Trophoblast cell (in vitro differentiated cells and primary cell): ENCODE data around the gene RNF212.

Source experiments
- DNase-seq, 2 donors: peaks; one replicate each; pipeline ENCODE4 v3.0.0-alpha.2; 2016
- H2AFZ ChIP-seq: 2 replicates; pipeline ENCODE4 v1.6.1; 2013; ENCODE audit warnings: low read length, moderate library complexity, mild to moderate bottlenecking; ENCODE audit not compliant: insufficient read depth, poor library complexity
- H2AK5ac ChIP-seq: 2 replicates; pipeline ENCODE4 v1.6.1; 2013; ENCODE audit warnings: mild to moderate bottlenecking, low read length
- H2BK120ac ChIP-seq: 2 replicates; pipeline ENCODE4 v1.6.1; 2013; ENCODE audit warnings: low read length, mild to moderate bottlenecking, moderate library complexity; ENCODE audit not compliant: insufficient read depth, poor library complexity
- H2BK12ac ChIP-seq: 2 replicates; pipeline ENCODE4 v1.6.1; 2013; ENCODE audit warnings: mild to moderate bottlenecking, low read length, moderate library complexity
- H2BK5ac ChIP-seq: 2 replicates; pipeline ENCODE4 v1.6.1; 2013; ENCODE audit warnings: low read length, low read depth, moderate library complexity, mild to moderate bottlenecking; ENCODE audit not compliant: poor library complexity
- H3K14ac ChIP-seq: 2 replicates; pipeline ENCODE4 v1.6.1; 2013; ENCODE audit warnings: mild to moderate bottlenecking, low read length
- H3K18ac ChIP-seq: 2 replicates; pipeline ENCODE4 v1.6.1; 2013; ENCODE audit warnings: mild to moderate bottlenecking, low read length
- H3K23ac ChIP-seq: 2 replicates; pipeline ENCODE4 v1.6.1; 2013; ENCODE audit warnings: low read length
- H3K27ac ChIP-seq: 2 replicates; pipeline ENCODE4 v1.5.1; 2013; ENCODE audit warnings: low read depth, mild to moderate bottlenecking, inconsistent platforms, low read length, moderate library complexity
- H3K27me3 ChIP-seq: 2 replicates; pipeline ENCODE4 v1.6.1; 2013; ENCODE audit warnings: inconsistent platforms, mild to moderate bottlenecking, low read length, moderate library complexity; ENCODE audit not compliant: insufficient read depth
- H3K36me3 ChIP-seq, 2 experiments: 1 replicate in 1 of 2; 2 replicates in 1 of 2; pipeline ENCODE4 v1.6.1; 2013; ENCODE audit warnings: low read length in 2 of 2, mild to moderate bottlenecking in 2 of 2, moderate library complexity in 1 of 2; ENCODE audit not compliant: insufficient read depth in 2 of 2, control insufficient read depth in 1 of 2
- H3K4ac ChIP-seq: 2 replicates; pipeline ENCODE4 v1.6.1; 2013; ENCODE audit warnings: low read depth, mild to moderate bottlenecking, low read length, moderate library complexity
- H3K4me1 ChIP-seq, 2 experiments: 1 replicate in 1 of 2; 2 replicates in 1 of 2; pipeline ENCODE4 v1.6.1; 2013; ENCODE audit warnings: low read length in 2 of 2, mild to moderate bottlenecking in 2 of 2, moderate library complexity in 1 of 2; ENCODE audit not compliant: insufficient read depth in 2 of 2, control insufficient read depth in 1 of 2
- H3K4me2 ChIP-seq: 2 replicates; pipeline ENCODE4 v1.6.1; 2013; ENCODE audit warnings: inconsistent platforms, mild to moderate bottlenecking, low read length, moderate library complexity
- H3K4me3 ChIP-seq: 2 replicates; pipeline ENCODE4 v1.5.1; 2013; ENCODE audit warnings: mild to moderate bottlenecking, low read depth, low read length, inconsistent platforms
- H3K79me1 ChIP-seq: one replicate; pipeline ENCODE4 v1.6.1; 2013; ENCODE audit warnings: low read length
- H3K79me2 ChIP-seq: 2 replicates; pipeline ENCODE4 v1.6.1; 2013; ENCODE audit warnings: low read length, mild to moderate bottlenecking; ENCODE audit not compliant: control insufficient read depth, insufficient read depth, poor library complexity
- H3K9ac ChIP-seq: 2 replicates; pipeline ENCODE4 v1.6.1; 2013; ENCODE audit warnings: mild to moderate bottlenecking, low read length
- H3K9me3 ChIP-seq: 2 replicates; pipeline ENCODE4 v1.6.1; 2013; ENCODE audit warnings: low read depth, mild to moderate bottlenecking, control low read depth, inconsistent platforms, low read length; ENCODE audit not compliant: insufficient read depth
- H4K12ac ChIP-seq: 2 replicates; pipeline ENCODE4 v1.6.1; 2013; ENCODE audit warnings: low read depth, mild to moderate bottlenecking, low read length, moderate library complexity
- H4K8ac ChIP-seq: 2 replicates; pipeline ENCODE4 v1.6.1; 2013; ENCODE audit warnings: low read depth, mild to moderate bottlenecking, low read length, moderate library complexity
- H4K91ac ChIP-seq: one replicate; pipeline ENCODE4 v1.6.1; 2013; ENCODE audit warnings: low read depth, mild to moderate bottlenecking, low read length, moderate library complexity
- WGBS: extraction: QIAGEN DNeasy Blood & Tissue Kit; methylation state at CpG from one replicate; pipeline ENCODE4 v1.1.7; 2013; ENCODE audit warnings: missing lambda C conversion rate; ENCODE audit not compliant: insufficient read length, insufficient coverage; ENCODE audit errors: extremely low coverage; 5-methylcytosine and 5-hydroxymethylcytosine counted together

The RNF212 gene

DNA sequence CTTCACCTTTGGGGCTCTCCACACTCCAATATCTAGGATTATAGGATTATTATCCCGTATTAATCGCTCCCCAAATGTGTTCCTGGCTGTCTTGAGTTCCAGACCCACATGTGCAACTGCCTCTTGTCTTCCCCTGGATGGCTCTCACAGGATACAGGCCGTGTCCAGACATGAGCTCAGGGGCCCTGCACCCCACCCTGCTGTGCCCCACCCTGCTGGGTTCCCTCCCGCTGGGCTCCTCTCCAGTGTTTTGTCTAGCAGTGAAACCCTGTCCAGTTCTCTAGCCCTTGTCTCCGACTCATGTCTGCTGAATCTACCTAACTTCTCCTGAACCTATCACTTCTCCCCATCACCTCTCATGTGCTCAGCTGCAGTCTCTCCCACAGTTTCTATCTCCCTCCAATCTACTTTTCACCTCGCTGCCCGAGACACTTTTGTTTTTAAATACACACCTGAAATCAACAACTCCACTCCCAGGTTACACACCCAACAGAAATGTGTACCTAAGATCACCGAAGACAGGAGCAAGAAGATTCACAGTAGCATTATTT is 2.0 kb downstream of the RNF212 start:
- Histone ChIP-seq H3K9me3 (peaks cover 7% of the 10 kb centered on the region), H3K23ac (no peak overlapping the region), H3K79me2 (no peaks in the 10 kb centered on the region), H3K9ac (no peak overlapping the region), H3K14ac (no peak overlapping the region), H2AK5ac (no peak overlapping the region), H3K27me3 (peaks cover 4% of the 10 kb centered on the region), H3K27ac (no peak overlapping the region), H2AFZ (no peak overlapping the region), H2BK120ac (no peak overlapping the region), H2BK12ac (no peak overlapping the region), H3K4me2 (no peak overlapping the region), H3K4ac (no peak overlapping the region), H3K18ac (no peak overlapping the region), H4K12ac (no peak overlapping the region), H3K4me3 (no peak overlapping the region), H2BK5ac (no peak overlapping the region), H3K4me1 (peaks cover 0 to 2% of the 10 kb centered on the region in 2 experiments), H4K91ac (no peak overlapping the region), H3K79me1 (no peaks in the 10 kb centered on the region), H3K36me3 (no peaks in the 10 kb centered on the region), H4K8ac (no peak overlapping the region)
- no CpG with 5 or more reads among the region's 8 CpGs for WGBS
- no peak for DNase-seq

DNA sequence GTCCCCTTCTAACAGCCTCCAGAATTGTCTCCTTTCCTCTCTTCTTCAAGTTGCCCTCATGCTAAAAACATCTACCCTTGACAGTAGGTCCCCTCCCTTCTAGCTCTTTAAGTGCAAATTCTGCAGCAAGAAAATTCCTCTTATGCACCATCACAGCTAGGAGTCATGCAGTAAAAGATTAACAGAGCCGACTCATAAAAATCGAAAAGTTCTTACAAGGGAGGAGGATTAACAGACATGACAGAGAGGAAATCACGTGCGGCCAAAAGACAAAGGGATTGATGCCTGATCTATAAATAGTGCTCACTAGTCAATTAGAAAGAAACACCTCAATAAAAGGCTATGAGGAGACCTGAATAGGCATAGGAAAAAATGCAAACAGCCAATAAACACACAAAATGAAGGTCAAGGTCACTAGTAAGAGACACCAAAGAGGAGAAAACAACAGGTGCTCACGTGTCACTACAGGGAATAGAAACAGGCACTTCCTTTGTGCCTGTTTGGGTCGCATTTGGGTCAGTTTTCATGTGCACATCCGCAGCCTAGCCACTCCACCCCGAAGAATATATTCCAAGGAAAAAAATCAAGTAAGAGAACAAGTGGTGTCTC is 3.4 kb downstream of the RNF212 start:
- Histone ChIP-seq H3K4me3 (no peak overlapping the region), H3K4me1 (peaks cover 0 to 2% of the 10 kb centered on the region in 2 experiments), H2AFZ (no peak overlapping the region), H4K91ac (no peak overlapping the region), H3K18ac (no peak overlapping the region), H3K9me3 (peaks cover 7% of the 10 kb centered on the region), H3K4ac (no peak overlapping the region), H4K12ac (no peak overlapping the region), H4K8ac (no peak overlapping the region), H3K14ac (no peak overlapping the region), H2BK12ac (no peak overlapping the region), H3K27me3 (peaks cover 4% of the 10 kb centered on the region), H2BK120ac (no peak overlapping the region), H3K79me2 (no peaks in the 10 kb centered on the region), H3K4me2 (no peak overlapping the region), H2BK5ac (no peak overlapping the region), H3K79me1 (no peaks in the 10 kb centered on the region), H3K9ac (no peak overlapping the region), H3K23ac (no peak overlapping the region), H3K36me3 (no peaks in the 10 kb centered on the region), H3K27ac (no peak overlapping the region), H2AK5ac (no peak overlapping the region)
- no CpG with 5 or more reads among the region's 8 CpGs for WGBS
- no peak for DNase-seq

DNA sequence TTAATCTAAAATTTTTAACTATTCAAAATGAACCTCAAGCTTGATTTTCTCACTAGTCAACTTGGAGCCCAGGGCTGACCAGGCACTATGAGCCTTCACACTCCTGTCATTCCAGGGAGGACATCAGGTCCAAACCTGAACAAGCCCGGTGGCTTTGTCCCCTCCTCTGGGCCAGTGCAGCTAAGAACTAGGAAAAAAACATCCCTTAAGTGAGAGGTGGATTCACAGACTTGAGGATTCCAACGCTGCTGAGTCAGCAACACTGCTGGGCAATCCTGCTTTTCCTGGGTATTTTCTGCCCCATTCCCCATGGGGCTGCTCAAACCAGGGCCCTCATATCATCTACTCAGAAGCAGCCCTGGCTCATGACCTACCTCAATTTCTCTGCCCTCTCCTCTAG is 4.0 kb downstream of the RNF212 start:
- Histone ChIP-seq H3K9ac (no peak overlapping the region), H3K27me3 (peaks cover 4% of the 10 kb centered on the region), H3K4me1 (peaks cover 0 to 2% of the 10 kb centered on the region in 2 experiments), H3K36me3 (no peaks in the 10 kb centered on the region), H4K91ac (no peak overlapping the region), H4K12ac (no peak overlapping the region), H3K23ac (no peak overlapping the region), H2AK5ac (no peak overlapping the region), H3K18ac (no peak overlapping the region), H3K79me2 (no peaks in the 10 kb centered on the region), H4K8ac (no peak overlapping the region), H3K27ac (no peak overlapping the region), H3K79me1 (no peaks in the 10 kb centered on the region), H3K4me2 (no peak overlapping the region), H2BK120ac (no peak overlapping the region), H3K9me3 (peaks cover 7% of the 10 kb centered on the region), H3K14ac (no peak overlapping the region), H3K4me3 (no peak overlapping the region), H2BK12ac (no peak overlapping the region), H3K4ac (no peak overlapping the region), H2AFZ (no peak overlapping the region), H2BK5ac (no peak overlapping the region)
- no peak for DNase-seq
- WGBS, result no CpG with 5 or more reads among the region's 2 CpGs

DNA sequence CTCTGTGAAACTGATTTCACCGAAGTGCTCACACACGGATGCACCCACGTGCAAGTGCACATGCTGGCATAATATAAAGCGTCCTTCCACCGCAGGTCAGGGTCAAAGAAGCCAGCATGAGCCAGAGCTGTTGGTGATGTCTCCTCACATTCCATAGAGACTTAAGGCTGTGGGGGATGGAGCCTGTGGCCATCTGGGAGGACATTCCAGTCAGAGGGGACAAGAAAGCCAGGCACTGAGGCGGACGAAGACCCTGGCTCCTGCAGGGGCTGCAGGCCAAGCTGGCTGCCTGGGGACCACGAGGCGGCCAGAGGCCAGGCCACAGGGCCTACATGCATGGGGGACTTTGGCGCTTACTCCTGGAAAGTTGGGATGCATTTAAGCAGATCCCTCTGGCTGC is 7.7 kb downstream of the RNF212 start:
- no peak overlapping the region for H2AK5ac ChIP-seq
- no peaks in the 10 kb centered on the region for H3K36me3 ChIP-seq
- H4K8ac ChIP-seq, result no peak overlapping the region
- H3K9ac ChIP-seq, result peak overlapping the region; percentile 58
- no peak for DNase-seq
- H3K27ac ChIP-seq, result no peak overlapping the region
- H3K14ac ChIP-seq, result no peak overlapping the region
- H2BK12ac ChIP-seq, result no peak overlapping the region
- no peak overlapping the region for H3K4me2 ChIP-seq
- H3K18ac ChIP-seq, result no peak overlapping the region
- H3K27me3 ChIP-seq, result no peaks in the 10 kb centered on the region
- H3K4ac ChIP-seq, result no peak overlapping the region
- H3K4me1 ChIP-seq, result no peaks in the 10 kb centered on the region
- H3K9me3 ChIP-seq, result peaks cover 1% of the 10 kb centered on the region
- no peak overlapping the region for H3K4me3 ChIP-seq
- no peak overlapping the region for H2BK120ac ChIP-seq
- no peak overlapping the region for H4K12ac ChIP-seq
- H2BK5ac ChIP-seq, result no peak overlapping the region
- no peaks in the 10 kb centered on the region for H3K79me1 ChIP-seq
- H4K91ac ChIP-seq, result no peak overlapping the region
- H3K23ac ChIP-seq, result peak overlapping the region; percentile 85
- H3K79me2 ChIP-seq, result no peaks in the 10 kb centered on the region
- H2AFZ ChIP-seq, result no peak overlapping the region
- no CpG with 5 or more reads among the region's 10 CpGs for WGBS
